Globus pallidus (tissue), 1 donor: ENCODE data around the gene VAV2.

Experiments
- DNase-seq: peaks from one replicate; pipeline ENCODE4 v3.0.0-alpha.2; 2015; ENCODE audit warnings: low spot score

Gene VAV2

GRCh38 chr9:133980864-133981588, 11.1 kb downstream of the VAV2 start:
- no peak for DNase-seq

GRCh38 chr9:133979921-133980863, 11.9 kb downstream of the VAV2 start:
- DNase-seq = no peak

GRCh38 chr9:133979273-133979920, 12.7 kb downstream of the VAV2 start:
- DNase-seq = no peak

- DNase-seq = no peak
Observed at GRCh38 chr9:133978899-133979272, 13.2 kb downstream of the VAV2 start.

GRCh38 chr9:133978226-133978898, 13.8 kb downstream of the VAV2 start:
- DNase-seq = no peak

GRCh38 chr9:133977421-133978201, 14.5 kb downstream of the VAV2 start:
- no peak for DNase-seq

GRCh38 chr9:133976887-133977286, 15.2 kb downstream of the VAV2 start:
- DNase-seq = no peak

- no peak for DNase-seq
Observed at GRCh38 chr9:133976191-133976861, 15.8 kb downstream of the VAV2 start.

GRCh38 chr9:133975511-133975910, 16.6 kb downstream of the VAV2 start:
- no peak for DNase-seq

GRCh38 chr9:133974631-133975341, 17.3 kb downstream of the VAV2 start:
- DNase-seq = no peak

- DNase-seq = no peak
Observed at GRCh38 chr9:133973791-133974630, 18.1 kb downstream of the VAV2 start.

- no peak for DNase-seq
Observed at GRCh38 chr9:133973111-133973790, 18.9 kb downstream of the VAV2 start.

- DNase-seq = no peak
Observed at GRCh38 chr9:133971981-133972941, 19.9 kb downstream of the VAV2 start.

- no peak for DNase-seq
Observed at GRCh38 chr9:133971121-133971951, 20.8 kb downstream of the VAV2 start.

- DNase-seq = no peak
Observed at GRCh38 chr9:133970581-133971058, 21.5 kb downstream of the VAV2 start.
